Measurements from ENCODE around the gene UBL3.
A peak's percentile ranks its signal among the peaks of the same experiment; 100 is the strongest.

Gene UBL3

DNA sequence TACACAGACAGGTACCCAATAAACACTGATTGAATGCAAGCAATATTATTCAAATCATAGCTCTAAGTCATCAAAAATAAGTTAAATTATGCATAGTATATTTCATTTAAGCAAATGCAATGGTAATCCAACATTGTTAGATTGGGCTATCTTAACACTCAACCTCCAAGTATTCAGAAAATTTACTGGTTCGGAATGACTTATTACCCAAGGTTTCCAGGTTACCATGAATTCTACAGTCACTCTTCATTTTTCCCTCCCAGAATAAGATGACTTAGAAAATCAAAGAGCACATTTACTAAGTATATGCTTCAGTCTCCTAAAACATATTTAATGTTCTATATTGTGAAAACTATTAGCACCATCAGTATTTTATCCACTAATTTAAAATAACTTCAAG is 6.0 kb downstream of the UBL3 start:
- no peak overlapping the region for H3K4me3 ChIP-seq (ENCODE audit: low read depth, low read length)
- DNase-seq (ENCODE audit: low read depth) = peak; percentile 29
- TF ChIP-seq, protein P1, sequence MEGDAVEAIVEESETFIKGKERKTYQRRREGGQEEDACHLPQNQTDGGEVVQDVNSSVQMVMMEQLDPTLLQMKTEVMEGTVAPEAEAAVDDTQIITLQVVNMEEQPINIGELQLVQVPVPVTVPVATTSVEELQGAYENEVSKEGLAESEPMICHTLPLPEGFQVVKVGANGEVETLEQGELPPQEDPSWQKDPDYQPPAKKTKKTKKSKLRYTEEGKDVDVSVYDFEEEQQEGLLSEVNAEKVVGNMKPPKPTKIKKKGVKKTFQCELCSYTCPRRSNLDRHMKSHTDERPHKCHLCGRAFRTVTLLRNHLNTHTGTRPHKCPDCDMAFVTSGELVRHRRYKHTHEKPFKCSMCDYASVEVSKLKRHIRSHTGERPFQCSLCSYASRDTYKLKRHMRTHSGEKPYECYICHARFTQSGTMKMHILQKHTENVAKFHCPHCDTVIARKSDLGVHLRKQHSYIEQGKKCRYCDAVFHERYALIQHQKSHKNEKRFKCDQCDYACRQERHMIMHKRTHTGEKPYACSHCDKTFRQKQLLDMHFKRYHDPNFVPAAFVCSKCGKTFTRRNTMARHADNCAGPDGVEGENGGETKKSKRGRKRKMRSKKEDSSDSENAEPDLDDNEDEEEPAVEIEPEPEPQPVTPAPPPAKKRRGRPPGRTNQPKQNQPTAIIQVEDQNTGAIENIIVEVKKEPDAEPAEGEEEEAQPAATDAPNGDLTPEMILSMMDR (conservative IDR thresholded peaks at IDR 0.05; ENCODE audit: low read depth, low read length) = no peak

DNA sequence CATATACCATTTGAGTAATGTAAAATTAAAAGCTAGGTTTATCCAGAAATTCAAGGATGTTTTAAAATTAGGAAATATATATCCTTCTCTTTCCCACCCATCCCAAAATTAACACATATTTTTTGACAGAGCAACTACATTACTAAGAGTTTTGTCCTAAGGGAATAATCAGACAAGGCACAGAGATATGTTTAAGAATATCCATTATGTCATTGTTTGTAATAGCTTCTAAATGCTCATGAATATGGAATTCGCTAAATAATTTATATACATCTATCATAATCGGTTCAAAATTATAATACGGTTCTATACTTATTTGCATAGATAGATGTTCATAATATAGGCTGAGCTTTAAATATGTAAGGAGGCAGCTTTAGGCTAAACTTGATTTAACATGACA is 9.8 kb downstream of the UBL3 start:
- DNase-seq (ENCODE audit: low read depth) = no peak
- TF ChIP-seq, protein P1 (conservative IDR thresholded peaks at IDR 0.05; ENCODE audit: low read depth, low read length) = no peak
- no peak overlapping the region for H3K4me3 ChIP-seq (ENCODE audit: low read depth, low read length)

DNA sequence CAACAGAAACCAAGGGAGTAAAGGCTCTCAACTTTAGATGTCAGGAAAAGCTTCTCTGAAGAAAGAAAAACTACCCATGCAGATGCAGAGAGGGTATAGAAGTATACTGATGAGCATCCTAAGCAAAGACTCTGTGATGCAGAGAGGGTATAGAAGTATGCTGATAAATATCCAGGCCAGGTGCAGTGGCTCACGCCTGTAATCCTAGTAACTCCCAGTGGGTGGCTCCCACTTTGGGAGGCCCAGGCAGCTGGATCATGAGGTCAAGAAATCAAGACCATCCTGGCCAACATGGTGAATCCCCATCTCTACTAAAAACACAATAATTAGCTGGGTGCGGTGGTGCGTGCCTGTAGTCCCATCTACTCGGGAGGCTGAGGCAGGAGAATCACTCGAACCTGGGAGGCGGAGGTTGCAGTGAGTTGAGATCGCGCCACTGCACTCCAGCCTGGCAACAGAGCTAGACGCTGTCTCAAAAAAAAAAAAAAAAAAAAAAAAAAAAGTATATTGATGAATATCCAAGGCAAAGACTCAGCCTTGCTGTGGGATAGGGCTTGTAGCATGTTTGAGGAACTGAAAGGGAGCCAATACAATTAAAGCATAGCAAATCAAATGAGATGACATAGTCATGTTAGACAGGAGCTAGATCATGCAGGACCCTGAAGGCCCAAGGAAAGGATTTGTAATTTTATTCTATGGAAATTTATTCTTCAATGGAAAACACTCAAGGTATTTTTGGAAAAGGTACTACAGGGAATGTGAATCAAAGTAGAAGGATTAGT is 14.9 kb downstream of the UBL3 start:
- H3K4me3 ChIP-seq (ENCODE audit: low read depth, low read length) = no peak overlapping the region
- DNase-seq (ENCODE audit: low read depth) = no peak
- TF ChIP-seq, protein P1 (conservative IDR thresholded peaks at IDR 0.05; ENCODE audit: low read depth, low read length) = no peak

DNA sequence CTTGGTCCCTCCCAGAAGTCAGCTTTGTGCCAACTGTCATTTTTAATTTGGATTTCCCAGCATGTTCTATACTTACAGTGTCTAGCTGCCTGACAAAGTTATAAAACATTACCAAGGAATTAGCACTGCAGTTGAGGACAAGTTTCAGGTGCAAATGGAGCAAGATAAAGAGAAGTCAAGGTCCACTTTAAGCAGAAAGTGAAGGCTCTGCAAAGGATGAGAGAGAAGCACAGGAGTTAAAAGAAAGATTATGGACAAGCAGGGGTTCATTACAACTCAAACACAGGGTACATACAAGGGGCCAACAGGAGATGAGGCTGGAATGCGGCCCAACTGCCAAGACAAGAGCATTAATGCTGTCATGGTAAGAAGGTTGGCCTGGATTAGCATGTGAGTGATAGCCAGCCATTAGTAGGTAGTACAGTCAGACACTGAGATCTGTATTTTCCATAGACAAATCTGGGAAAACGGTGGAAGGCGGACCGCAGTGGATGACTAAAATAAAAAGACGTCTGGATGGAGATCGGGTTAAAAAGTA is 17.6 kb downstream of the UBL3 start:
- no peak overlapping the region for H3K4me3 ChIP-seq (ENCODE audit: low read depth, low read length)
- TF ChIP-seq, protein P1 (conservative IDR thresholded peaks at IDR 0.05; ENCODE audit: low read depth, low read length) = no peak
- DNase-seq (ENCODE audit: low read depth) = no peak

DNA sequence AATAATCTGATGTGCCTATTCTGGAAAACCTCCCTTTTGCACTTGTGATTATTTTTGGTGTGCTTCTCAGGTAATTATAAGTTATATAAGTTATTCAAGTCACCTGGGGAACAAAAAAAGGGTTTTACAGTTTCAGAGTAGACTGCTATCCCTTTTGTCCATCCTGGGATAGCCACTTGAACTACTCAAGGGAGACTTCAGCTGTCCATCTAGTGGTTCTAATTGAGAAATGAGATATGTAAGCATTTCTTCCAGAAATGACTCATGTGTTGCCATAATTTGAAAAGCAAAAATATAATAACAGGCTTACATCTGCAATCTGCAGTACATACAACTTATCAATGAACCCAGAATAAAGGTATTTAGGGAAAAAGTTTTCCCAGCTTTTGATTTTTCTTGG is 20.4 kb downstream of the UBL3 start:
- peak; percentile 28 for DNase-seq (ENCODE audit: low read depth)
- TF ChIP-seq, protein P1 (conservative IDR thresholded peaks at IDR 0.05; ENCODE audit: low read depth, low read length) = no peak
- no peak overlapping the region for H3K4me3 ChIP-seq (ENCODE audit: low read depth, low read length)

DNA sequence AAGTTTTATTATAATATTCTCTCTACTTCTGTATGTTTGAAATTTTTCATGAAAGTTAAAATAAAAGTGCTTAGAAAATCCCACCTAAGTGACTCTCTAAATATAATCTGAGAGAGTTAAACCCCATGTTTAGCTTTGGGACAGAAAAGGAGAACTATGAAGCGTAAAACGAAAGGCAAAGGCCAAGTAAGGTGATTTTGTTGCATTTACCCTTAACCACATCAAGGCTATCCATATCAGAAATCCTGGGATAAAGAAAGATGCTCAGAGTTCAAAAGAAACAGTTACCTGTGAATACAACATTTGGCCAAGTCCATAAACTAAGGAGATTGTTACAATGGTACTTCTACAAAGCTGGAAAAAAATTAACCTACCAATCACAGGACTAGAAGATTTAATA is 31.3 kb downstream of the UBL3 start:
- no peak overlapping the region for H3K4me3 ChIP-seq (ENCODE audit: low read depth, low read length)
- no peak for DNase-seq (ENCODE audit: low read depth)
- TF ChIP-seq, protein P1 (conservative IDR thresholded peaks at IDR 0.05; ENCODE audit: low read depth, low read length) = no peak

Measured in choroid plexus epithelial cell (primary cell).